ENCODE data around the gene GHDC.

DNA sequence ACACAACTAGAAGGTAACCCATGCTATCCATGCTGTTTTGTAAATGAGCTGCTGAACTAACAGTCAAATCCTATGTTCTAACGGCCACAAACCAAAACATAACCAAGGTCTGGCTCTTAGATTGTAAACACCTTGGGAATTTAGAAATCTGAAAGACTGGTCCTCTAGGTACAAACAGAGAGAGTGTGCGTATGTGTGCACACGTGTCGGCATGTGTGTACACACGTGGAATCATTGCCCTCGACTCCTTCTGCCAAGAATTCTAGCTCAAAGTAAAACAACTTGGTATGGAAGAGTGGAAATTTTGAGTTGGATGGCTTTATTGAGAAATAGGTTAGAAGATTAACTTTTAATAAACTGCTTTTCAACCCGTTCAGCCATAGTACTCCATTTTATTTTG is 18.1 kb upstream of the GHDC start:
- TF ChIP-seq CTCF (IDR thresholded peaks at IDR 0.05; ENCODE audit: poor library complexity, severe bottlenecking) (no peak), EP300 (conservative IDR thresholded peaks at IDR 0.05; ENCODE audit: poor library complexity, severe bottlenecking) (no peak), EZH2 (IDR thresholded peaks at IDR 0.05; ENCODE audit: borderline replicate concordance, insufficient read depth, low read length, poor library complexity, severe bottlenecking) (no peak), POLR2AphosphoS5 (IDR thresholded peaks at IDR 0.05) (no peak), MXI1 (conservative IDR thresholded peaks at IDR 0.05; ENCODE audit: poor library complexity, severe bottlenecking) (no peak), RAD21 (conservative IDR thresholded peaks at IDR 0.05) (no peak), SMC3 (conservative IDR thresholded peaks at IDR 0.05; ENCODE audit: poor library complexity) (no peak), TAF1 (IDR thresholded peaks at IDR 0.05; ENCODE audit: low read depth) (no peak)
- TF ChIP-seq, protein P1, sequence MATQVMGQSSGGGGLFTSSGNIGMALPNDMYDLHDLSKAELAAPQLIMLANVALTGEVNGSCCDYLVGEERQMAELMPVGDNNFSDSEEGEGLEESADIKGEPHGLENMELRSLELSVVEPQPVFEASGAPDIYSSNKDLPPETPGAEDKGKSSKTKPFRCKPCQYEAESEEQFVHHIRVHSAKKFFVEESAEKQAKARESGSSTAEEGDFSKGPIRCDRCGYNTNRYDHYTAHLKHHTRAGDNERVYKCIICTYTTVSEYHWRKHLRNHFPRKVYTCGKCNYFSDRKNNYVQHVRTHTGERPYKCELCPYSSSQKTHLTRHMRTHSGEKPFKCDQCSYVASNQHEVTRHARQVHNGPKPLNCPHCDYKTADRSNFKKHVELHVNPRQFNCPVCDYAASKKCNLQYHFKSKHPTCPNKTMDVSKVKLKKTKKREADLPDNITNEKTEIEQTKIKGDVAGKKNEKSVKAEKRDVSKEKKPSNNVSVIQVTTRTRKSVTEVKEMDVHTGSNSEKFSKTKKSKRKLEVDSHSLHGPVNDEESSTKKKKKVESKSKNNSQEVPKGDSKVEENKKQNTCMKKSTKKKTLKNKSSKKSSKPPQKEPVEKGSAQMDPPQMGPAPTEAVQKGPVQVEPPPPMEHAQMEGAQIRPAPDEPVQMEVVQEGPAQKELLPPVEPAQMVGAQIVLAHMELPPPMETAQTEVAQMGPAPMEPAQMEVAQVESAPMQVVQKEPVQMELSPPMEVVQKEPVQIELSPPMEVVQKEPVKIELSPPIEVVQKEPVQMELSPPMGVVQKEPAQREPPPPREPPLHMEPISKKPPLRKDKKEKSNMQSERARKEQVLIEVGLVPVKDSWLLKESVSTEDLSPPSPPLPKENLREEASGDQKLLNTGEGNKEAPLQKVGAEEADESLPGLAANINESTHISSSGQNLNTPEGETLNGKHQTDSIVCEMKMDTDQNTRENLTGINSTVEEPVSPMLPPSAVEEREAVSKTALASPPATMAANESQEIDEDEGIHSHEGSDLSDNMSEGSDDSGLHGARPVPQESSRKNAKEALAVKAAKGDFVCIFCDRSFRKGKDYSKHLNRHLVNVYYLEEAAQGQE (IDR thresholded peaks at IDR 0.05; ENCODE audit: borderline replicate concordance): no peak

Measured in neural cell (in vitro differentiated cells).